ENCODE measurements around the gene SNUPN. TPM values are rescaled to one million over a fixed set of nuclear protein-coding genes. Genes with fewer than 3 reads are reported as not detected.
A peak's percentile ranks its signal among the peaks of the same experiment; 100 is the strongest.
"Not testable (repeated sequence)": the region's sequence is repeated elsewhere in the genome, so short reads cannot be mapped to it uniquely, and the experiment has no call there.

SNUPN gene
- total RNA-seq, 1 experiment from 2014 or later = 36.0 TPM

GRCh38 chr15:75583701-75584100, 41.8 kb downstream of the SNUPN start:
- no peak for DNase-seq (ENCODE audit: low read depth)

GRCh38 chr15:75582943-75583342, 42.6 kb downstream of the SNUPN start:
- DNase-seq (ENCODE audit: low read depth) = not testable (repeated sequence)

DNA sequence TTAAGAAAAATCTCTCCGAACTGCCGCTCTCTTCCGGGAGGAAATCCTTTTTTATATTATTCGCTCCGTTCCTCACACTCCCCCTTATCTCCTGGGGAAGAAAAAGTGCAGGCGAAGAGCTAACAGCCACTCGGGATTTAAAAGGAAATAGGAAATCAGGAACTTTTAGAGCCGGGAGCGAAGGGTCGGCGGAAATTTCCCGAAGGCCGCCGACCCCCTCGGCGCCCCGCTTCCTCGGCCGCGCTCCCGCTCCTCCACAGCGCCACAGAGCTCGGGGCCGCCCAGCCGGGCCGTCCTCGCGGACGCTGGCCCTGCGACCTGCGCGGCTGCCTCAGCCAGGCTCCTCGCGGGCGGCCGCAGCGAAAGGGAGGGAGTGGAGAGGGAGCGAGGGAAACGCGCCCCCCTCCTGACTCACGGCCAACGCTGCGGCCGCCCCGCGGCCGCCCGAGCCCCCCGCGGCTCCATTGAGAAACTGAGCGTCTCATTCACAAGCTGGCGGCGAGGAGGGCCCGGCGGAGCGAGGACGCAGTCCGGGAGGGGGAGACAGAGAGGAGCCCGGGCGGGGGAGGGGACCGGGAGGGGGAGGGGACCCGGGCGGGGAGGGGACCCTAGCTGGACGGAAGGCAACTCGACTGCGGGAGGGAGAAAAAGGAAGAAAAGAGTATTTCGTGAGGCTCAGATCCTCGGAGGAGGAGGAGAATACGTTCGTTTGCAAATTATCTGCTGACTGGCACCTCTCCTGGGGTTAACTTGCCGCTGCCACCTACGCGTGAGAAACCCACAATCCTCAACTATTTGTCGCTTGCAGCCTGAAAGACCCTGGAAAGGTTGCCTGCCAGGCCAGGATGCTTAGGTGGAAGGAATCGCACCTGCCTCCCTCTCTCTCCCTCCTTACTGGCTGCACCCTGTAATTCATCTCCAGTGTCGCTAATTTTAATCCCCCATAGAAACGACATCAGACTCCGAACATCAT, 46.3 kb downstream of the SNUPN start, which contains the start of gene PTPN9:
PTPN9 (minus strand) TSS at position 368 of the 973 bp plus-strand sequence. CDS start 539 bp downstream, outside the sequence.
- peak; percentile 86 for DNase-seq (ENCODE audit: low read depth)

- DNase-seq (ENCODE audit: low read depth) = peak; percentile 28
Observed at GRCh38 chr15:75578173-75578947, 47.2 kb downstream of the SNUPN start.

GRCh38 chr15:75577401-75578172, 47.9 kb downstream of the SNUPN start:
- peak; percentile 22 for DNase-seq (ENCODE audit: low read depth)

DNA sequence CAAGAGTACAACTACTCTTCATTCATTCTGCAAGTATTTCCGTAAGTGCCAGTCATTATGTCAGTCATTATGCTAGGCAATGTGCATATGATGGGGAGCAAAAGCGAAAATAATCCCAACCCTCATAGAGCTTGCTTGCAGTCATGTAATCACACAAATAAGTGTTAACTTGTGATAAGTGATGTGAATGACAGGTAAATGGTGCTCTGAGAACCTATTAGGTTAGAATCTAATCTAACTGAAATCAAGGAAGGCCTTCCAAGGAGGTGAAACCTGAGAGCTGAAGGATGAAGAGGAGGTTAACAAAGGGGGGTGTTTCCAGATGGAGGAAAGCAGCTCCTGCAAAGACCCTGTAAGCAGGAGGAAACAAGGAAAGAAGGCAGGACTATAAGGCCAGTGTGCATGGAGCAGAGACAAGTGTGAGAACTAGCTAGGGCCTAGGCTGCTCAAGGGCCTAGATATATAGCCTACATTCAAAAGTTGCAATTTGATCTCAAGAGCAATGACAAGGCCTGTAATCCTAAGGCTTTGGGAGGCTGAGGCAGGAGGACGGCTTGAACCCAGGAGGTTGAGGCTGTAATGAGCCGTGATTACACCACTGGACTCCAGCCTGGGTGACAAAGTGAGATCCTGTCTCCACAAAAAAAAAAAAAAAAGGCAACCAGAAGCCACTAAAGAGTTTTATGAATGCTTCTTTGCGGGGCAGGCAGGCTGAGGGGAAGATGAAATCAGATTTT, 51.7 kb downstream of the SNUPN start:
- no peak for DNase-seq (ENCODE audit: low read depth)

- DNase-seq (ENCODE audit: low read depth) = no peak
Observed at GRCh38 chr15:75570126-75570845, 55.2 kb downstream of the SNUPN start.

DNA sequence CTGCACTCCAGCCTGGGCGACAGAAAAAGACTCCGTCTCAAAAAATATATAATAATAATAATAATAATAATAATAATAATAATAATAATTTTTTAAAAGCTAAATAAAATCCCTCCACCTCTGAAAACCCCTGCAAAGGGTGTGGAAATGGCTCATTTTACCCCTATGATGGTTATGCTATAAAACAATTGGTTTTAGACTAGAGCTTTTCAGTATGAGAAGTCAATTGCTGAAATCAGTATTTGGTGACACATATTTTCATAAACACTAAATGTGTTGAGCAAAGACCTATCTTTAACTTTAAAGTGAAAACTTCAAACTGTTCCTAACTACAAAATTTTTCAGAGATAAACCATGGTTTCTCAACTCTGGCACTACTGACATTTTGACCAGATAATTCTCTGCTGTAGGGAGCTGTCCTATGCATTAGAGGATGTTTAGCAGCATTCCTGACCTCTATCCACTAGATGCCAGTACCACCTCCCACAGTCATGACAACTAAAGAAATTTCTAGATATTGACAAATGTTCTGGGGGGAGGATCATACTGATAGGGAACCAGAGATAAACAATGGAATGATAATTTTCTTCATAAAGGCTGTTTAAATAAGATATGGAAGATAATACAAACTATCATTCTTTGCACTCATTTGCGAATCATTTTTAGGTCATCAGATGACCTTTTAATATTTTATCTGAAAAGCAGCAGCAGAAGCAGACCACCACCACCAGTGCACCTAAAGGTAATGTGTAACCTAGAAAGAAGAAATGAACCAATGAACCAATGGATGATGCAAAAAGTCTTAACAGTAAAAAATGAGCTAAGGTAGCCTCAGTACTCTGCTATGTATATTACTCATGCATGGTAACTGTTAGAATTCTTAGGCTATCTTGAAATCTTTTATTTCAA, 60.2 kb downstream of the SNUPN start:
- no peak for DNase-seq (ENCODE audit: low read depth)

DNA sequence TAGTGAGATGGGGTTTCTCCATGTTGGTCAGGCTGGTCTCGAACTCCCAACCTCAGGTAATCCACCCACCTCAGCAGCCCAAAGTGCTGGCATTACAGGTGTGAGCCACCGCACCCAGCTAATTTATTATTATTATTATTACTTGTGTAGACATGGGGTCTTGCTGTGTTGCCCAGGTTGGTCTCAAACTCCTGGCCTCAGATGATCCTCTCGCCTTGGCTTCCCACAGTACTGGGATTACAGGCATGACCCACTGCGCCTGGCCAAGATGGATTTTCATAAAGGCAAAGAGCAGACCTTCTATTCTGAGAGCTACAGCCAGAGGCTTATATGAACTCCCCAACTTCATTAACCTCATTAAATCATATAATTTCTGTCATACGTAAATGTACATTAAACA, 63.6 kb downstream of the SNUPN start:
- no peak for DNase-seq (ENCODE audit: low read depth)

DNA sequence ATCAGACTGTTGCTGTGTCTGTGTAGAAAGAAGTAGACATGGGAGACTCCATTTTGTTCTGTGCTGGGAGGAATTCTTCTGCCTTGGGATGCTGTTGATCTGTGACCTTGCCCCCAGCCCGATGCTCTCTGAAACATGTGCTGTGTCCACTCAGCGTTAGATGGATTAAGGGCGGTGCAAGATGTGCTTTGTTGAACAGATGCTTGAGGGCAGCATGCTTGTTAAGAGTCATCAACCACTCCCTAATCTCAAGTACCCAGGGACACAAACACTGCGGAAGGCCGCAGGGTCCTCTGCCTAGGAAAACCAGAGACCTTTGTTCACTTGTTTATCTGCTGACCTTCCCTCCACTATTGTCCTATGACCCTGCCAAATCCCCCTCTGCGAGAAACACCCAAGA, 66.2 kb downstream of the SNUPN start:
- not testable (repeated sequence) for DNase-seq (ENCODE audit: low read depth)

DNA sequence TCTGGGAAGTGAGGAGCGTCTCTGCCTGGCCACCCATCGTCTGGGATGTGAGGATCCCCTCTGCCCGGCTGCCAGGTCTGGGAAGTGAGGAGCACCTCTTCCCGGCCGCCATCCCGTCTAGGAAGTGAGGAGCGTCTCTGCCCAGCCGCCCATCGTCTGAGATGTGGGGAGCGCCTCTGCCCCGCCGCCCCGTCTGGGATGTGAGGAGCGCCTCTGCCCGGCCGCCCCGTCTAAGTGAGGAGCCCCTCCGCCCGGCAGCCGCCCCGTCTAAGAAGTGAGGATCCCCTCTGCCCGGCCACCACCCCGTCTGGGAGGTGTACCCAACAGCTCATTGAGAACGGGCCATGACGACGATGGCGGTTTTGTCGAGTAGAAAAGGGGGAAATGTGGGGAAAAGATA, 66.6 kb downstream of the SNUPN start:
- DNase-seq (ENCODE audit: low read depth) = not testable (repeated sequence)

DNA sequence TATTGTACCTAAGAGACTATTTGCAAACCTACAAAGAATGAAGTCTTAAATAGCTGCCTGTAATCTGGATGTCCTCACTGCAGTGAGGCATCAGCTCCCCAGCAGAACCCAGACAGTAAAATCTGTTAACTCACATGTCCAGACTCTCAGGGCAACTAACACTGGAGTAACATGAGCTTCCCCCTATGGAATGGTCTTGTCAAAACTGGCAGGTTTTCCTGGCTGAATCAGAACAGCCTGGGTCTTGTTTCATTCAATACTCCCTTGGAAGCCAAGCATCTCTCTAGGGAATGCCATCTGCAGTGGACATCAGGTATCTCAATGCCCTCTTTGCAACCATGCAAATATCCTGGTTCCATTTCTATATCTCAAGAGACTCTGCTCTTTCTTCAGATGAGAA, 70.8 kb downstream of the SNUPN start:
- DNase-seq (ENCODE audit: low read depth) = no peak

- DNase-seq (ENCODE audit: low read depth) = no peak
Observed at GRCh38 chr15:75553659-75554058, 71.9 kb downstream of the SNUPN start.

DNA sequence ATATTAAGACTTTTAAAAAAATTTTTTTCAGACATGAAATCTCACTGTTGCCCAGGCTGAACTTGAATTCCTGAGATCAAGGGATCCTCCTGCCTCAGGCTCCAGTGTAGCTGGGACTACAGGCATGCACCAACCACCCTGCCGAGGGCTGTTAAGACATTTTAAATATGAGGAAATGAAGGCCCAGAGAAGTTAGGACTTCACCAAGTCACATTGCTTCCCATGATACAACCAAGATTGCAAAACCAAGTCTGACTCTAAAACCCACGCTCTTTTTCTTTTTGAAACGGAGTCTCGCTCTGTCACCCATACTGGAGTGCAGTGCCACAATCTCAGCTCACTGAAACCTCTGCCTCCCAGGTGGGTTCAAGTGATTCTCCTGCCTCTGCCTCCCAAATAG, 74.4 kb downstream of the SNUPN start:
- no peak for DNase-seq (ENCODE audit: low read depth)

Other genes starting within 250 kb of the SNUPN start
- 16.8 and 20.6 TPM in 2 replicates for gene SIN3A, start 174.0 kb downstream of the SNUPN start, total RNA-seq (2014; rRNA removed; shearing (Covaris generic))
- gene PTPN9, start 46.4 kb downstream of the SNUPN start, total RNA-seq (2014; rRNA removed; shearing (Covaris generic)) = 20.8 and 21.2 TPM in 2 replicates
- gene IMP3, start 14.5 kb upstream of the SNUPN start, total RNA-seq (2014; rRNA removed; shearing (Covaris generic)) = 115 and 126 TPM in 2 replicates
- 7.1 and 7.8 TPM in 2 replicates for gene SNX33, start 22.2 kb upstream of the SNUPN start, total RNA-seq (2014; rRNA removed; shearing (Covaris generic))
- 21.2 and 24.7 TPM in 2 replicates for gene CSPG4, start 87.1 kb upstream of the SNUPN start, total RNA-seq (2014; rRNA removed; shearing (Covaris generic))
- 38.3 and 41.4 TPM in 2 replicates for gene UBE2Q2, start 217.7 kb upstream of the SNUPN start, total RNA-seq (2014; rRNA removed; shearing (Covaris generic))

Data from Daoy (cell line).